ENCODE measurements around the gene VGLL4. TPM values are rescaled to one million over a fixed set of nuclear protein-coding genes. Genes with fewer than 3 reads are reported as not detected.

VGLL4 gene
- total RNA-seq, 2 experiments from 2014 or later = 37.1 TPM

Other genes starting within 250 kb of the VGLL4 start
- gene TAMM41, start 203.0 kb upstream of the VGLL4 start, total RNA-seq = 10 to 100 TPM; 21.2 to 23.3 TPM

Data from activated CD8-positive, alpha-beta T cell treated with anti-CD3 and anti-CD28 coated beads, Interleukin-2, amount 10 ng/mL, durations not matched to agents 7 days and 5 days (primary cell).